Measurements from ENCODE around the gene OR7G3. TPM values are rescaled to one million over a fixed set of nuclear protein-coding genes. Genes with fewer than 3 reads are reported as not detected.

The OR7G3 gene
- total RNA-seq (2021; ENCODE audit: unreplicated experiment): not detected
- polyA plus RNA-seq (2012; ENCODE audit: insufficient read length): not detected
- Bru-seq, nascent RNA: not detected
- not detected for BruChase-seq, experiment 1, labeled RNA remaining after a 2-hour chase
- BruChase-seq, experiment 2, labeled RNA remaining after a 6-hour chase: not detected
- long read RNA-seq: 0 reads

DNA sequence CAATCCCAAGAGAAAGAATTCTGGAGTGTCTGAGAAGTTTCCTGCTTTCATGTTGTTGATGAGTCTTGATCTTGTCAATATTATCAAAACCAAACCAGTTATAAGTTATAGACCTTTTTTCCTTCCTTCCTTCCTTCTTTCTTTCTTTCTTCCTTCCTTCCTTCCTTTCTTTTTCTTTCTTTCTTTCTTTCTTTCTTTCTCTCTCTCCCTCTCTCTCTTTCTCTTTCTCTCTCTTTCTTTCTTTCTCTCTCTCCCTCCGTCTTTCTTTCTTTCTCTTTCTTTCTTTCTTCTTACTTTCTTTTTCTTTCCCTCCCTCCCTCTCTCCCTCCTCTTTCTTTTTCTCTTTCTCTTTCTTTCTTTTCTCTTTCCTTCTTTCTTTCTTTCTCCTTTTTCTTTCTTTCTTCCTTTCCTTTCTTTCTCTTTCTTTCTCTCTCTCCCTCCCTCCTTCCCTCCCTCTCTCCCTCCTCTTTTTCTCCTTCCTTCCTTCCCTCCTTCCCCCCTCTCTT lies at the start of gene OR7G3:
Gene OR7G3 (minus strand): TSS at position 51 of the 506 bp plus-strand sequence. CDS start 0 bp downstream, at position 51.
- no TSS peak for BruUV-seq (replicated peaks)
- DNase-seq (ENCODE audit: low read depth, low spot score) (no peak), ATAC-seq (no peak)
- no peaks in the 10 kb centered on the region for H3K9me3 ChIP-seq (ENCODE audit: control insufficient read depth, insufficient read depth, low read depth, low read length)
- intact Hi-C loops (cut with micrococcal nuclease; ENCODE audit: unreplicated experiment): no loop called here
- in situ Hi-C loops (cut with HindIII; ENCODE audit: low pct_unique_long_range_greater_than_20kb, low sequenced_read_pairs): no loop called here
- no peaks in the 10 kb centered on the region for H3K36me3 ChIP-seq (ENCODE audit: control insufficient read depth, insufficient read depth, low read length)
- CTCF ChIA-PET: no interaction called here
- no peaks in the 10 kb centered on the region for H3K27me3 ChIP-seq (ENCODE audit: control insufficient read depth, insufficient read depth, low read length)
- no peak within 1 kb of the TSS for H3K4me3 ChIP-seq (ENCODE audit: low read depth in 2 of 2, low read length in 2 of 2)
- H3K27ac ChIP-seq (ENCODE audit: low read length): no peak within 1 kb of the TSS
- TF ChIP-seq CTCF (IDR thresholded peaks at IDR 0.05) (no peak), SIN3A (IDR thresholded peaks at IDR 0.05; ENCODE audit: borderline replicate concordance, insufficient read depth, low read depth, low read length) (no peak), REST (IDR thresholded peaks at IDR 0.05; ENCODE audit: insufficient read depth in 1 of 2, low read depth in 2 of 2, low read length in 1 of 2) (no peak), POLR2AphosphoS5 (IDR thresholded peaks at IDR 0.05; ENCODE audit: low read depth, low read length) (no peak), TCF7L2 (IDR thresholded peaks at IDR 0.05; ENCODE audit: low read depth, low read length) (no peak)
- no peaks in the 10 kb centered on the region for H3K4me1 ChIP-seq (ENCODE audit: control insufficient read depth, insufficient read depth, low read length)
- POLR2A ChIA-PET: no interaction called here

DNA sequence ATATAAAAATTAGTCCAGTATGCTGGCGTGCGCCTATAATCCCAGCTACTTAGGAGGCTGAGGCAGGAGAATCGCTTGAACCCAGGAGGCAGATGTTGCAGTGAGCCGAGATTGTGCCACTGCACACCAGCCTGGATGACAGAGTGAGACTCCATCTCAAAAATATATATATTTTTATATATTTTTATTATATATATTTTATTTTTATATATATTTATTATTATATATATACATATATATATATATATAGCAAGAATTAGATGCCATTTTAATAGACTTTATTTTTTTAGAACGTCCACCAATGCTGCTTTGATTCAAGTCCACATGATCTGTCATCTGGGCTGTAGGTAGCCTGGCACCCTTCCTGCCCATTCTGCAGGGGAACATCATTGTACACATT lies 48.6 kb upstream of the OR7G3 start:
- Histone ChIP-seq H3K27ac (ENCODE audit: low read length) (no peak overlapping the region), H3K4me1 (ENCODE audit: control insufficient read depth, insufficient read depth, low read length) (no peaks in the 10 kb centered on the region), H3K9me3 (ENCODE audit: control insufficient read depth, insufficient read depth, low read depth, low read length) (no peaks in the 10 kb centered on the region), H3K4me3 (ENCODE audit: low read depth in 2 of 2, low read length in 2 of 2) (no peak overlapping the region), H3K27me3 (ENCODE audit: control insufficient read depth, insufficient read depth, low read length) (no peaks in the 10 kb centered on the region), H3K36me3 (ENCODE audit: control insufficient read depth, insufficient read depth, low read length) (no peaks in the 10 kb centered on the region)
- POLR2A ChIA-PET: no interaction called here
- in situ Hi-C loops (cut with HindIII; ENCODE audit: low pct_unique_long_range_greater_than_20kb, low sequenced_read_pairs) (no loop called here), intact Hi-C loops (cut with micrococcal nuclease; ENCODE audit: unreplicated experiment) (no loop called here)
- ATAC-seq: no peak
- no peak for DNase-seq (ENCODE audit: low read depth, low spot score)
- BruUV-seq (replicated peaks): no TSS peak
- TF ChIP-seq REST (IDR thresholded peaks at IDR 0.05; ENCODE audit: insufficient read depth in 1 of 2, low read depth in 2 of 2, low read length in 1 of 2): no peak
- TF ChIP-seq CTCF (IDR thresholded peaks at IDR 0.05): no peak
- TF ChIP-seq POLR2AphosphoS5 (IDR thresholded peaks at IDR 0.05; ENCODE audit: low read depth, low read length): no peak
- no peak for TF ChIP-seq TCF7L2 (IDR thresholded peaks at IDR 0.05; ENCODE audit: low read depth, low read length)
- TF ChIP-seq SIN3A (IDR thresholded peaks at IDR 0.05; ENCODE audit: borderline replicate concordance, insufficient read depth, low read depth, low read length): no peak
- CTCF ChIA-PET: no interaction called here
